NT2/D1 (cell line): ENCODE measurements around the gene MYOF.

Source experiments
- YY1 ChIP-seq: IDR thresholded peaks from 2 replicates; pipeline ENCODE4 v1.6.1; 2011; ENCODE audit not compliant: insufficient read length, insufficient read depth
- ZNF274 ChIP-seq: IDR thresholded peaks from 2 replicates; pipeline ENCODE4 v1.6.1; 2011; ENCODE audit warnings: mild to moderate bottlenecking, low read depth, low read length

GRCh38 chr10:93397020-93397419 is 85.1 kb downstream of the MYOF start:
- TF ChIP-seq ZNF274 = no peak
- no peak for TF ChIP-seq YY1
